T-helper 17 cell (primary cell): ENCODE data around the gene GAPDHS. TPM values are rescaled to one million over a fixed set of nuclear protein-coding genes. Genes with fewer than 3 reads are reported as not detected.

Experiments used
- ATAC-seq: fragments of 150-1000 bp; cut with Tn5 transposase; 2 replicates; pipeline ENCODE4 v1.10.0; 2021; ENCODE audit warnings: mild to moderate bottlenecking, moderate library complexity
- DNase-seq, 3 donors: peaks; one replicate each; pipeline versions ENCODE4 v3.0.0 to v3.0.0-alpha.2; 2020 to 2021
- H3K9me3 ChIP-seq: one replicate; pipeline ENCODE4 v1.7.0; 2013; ENCODE audit warnings: low read length, mild to moderate bottlenecking; ENCODE audit not compliant: control insufficient read depth, poor library complexity, severe bottlenecking
- H3K27ac Mint-ChIP-seq: one replicate; pipeline ENCODE4 v1.8.0; 2022; ENCODE audit warnings: mild to moderate bottlenecking, moderate library complexity, mixed read lengths
- H3K27me3 Mint-ChIP-seq: one replicate; pipeline ENCODE4 v1.8.0; 2022; ENCODE audit warnings: mixed read lengths
- H3K36me3 Mint-ChIP-seq: one replicate; pipeline ENCODE4 v1.8.0; 2022; ENCODE audit warnings: low read depth, mixed read lengths
- H3K4me1 Mint-ChIP-seq: one replicate; pipeline ENCODE4 v1.8.0; 2022; ENCODE audit warnings: mild to moderate bottlenecking, mixed read lengths
- H3K4me3 Mint-ChIP-seq: one replicate; pipeline ENCODE4 v1.8.0; 2022; ENCODE audit warnings: mild to moderate bottlenecking, moderate library complexity, mixed read lengths
- total RNA-seq, 4 donors: library from RNA in 2 of 4; stranded (reverse) in 2 of 4; gene quantifications; one replicate each; pipeline ENCODE4 v1.2.3 and lab custom pipeline; 2022 to 2026

GAPDHS gene
- total RNA-seq, 2 donors from 2014 or later, result not detected

- H3K4me3 Mint-ChIP-seq, result no peak overlapping the region
- peaks cover 3% of the 10 kb centered on the region for H3K36me3 Mint-ChIP-seq
- H3K4me1 Mint-ChIP-seq, result peaks cover 28% of the 10 kb centered on the region
- H3K27me3 Mint-ChIP-seq, result no peaks in the 10 kb centered on the region
- ATAC-seq, result no peak
- H3K9me3 ChIP-seq, result no peaks in the 10 kb centered on the region
- DNase-seq, result no peak
- no peak overlapping the region for H3K27ac Mint-ChIP-seq
These were observed 16.7 kb downstream of the GAPDHS start for GRCh38 chr19:35549879-35550523.

- peaks cover 3% of the 10 kb centered on the region for H3K36me3 Mint-ChIP-seq
- no peak overlapping the region for H3K4me3 Mint-ChIP-seq
- peaks cover 25% of the 10 kb centered on the region for H3K4me1 Mint-ChIP-seq
- DNase-seq (no peak), ATAC-seq (no peak)
- H3K9me3 ChIP-seq, result no peaks in the 10 kb centered on the region
- peak overlapping the region; percentile 21 for H3K27ac Mint-ChIP-seq
- H3K27me3 Mint-ChIP-seq, result no peaks in the 10 kb centered on the region
These were observed 18.0 kb downstream of the GAPDHS start for GRCh38 chr19:35551091-35551810.

GRCh38 chr19:35552534-35553384 is 19.5 kb downstream of the GAPDHS start:
- H3K4me3 Mint-ChIP-seq, result peak overlapping the region; percentile 31
- no peak for DNase-seq

DNA sequence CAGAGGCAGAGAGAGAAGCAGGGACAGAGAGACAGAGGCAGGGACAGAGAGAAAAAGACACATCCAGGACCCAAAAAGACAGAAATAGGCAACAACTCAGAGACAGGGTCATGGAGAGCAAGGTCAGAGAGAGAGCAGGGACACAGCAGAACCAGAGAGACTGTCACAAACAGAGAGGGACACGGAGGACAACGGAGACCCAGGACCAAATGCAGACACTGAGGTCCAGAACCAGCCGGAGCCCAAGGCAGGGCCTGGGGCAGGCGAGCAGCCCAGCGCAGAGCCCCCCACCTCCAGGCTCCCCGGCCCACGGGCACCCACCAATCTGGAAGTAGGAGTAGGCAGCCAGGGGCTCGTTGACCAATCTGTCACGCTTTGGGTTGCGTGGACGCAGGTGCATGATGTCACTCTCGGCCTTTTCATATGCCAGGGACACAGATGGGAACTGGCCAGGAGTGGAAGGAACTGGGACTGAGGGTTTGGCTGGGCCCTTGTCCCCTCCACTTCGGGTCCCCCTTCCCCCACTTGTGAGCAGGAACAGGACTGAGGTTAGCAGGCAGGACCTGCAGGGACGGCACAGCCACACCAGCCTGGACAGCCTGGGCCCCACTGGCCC is 20.2 kb downstream of the GAPDHS start:
- Mint-ChIP-seq H3K4me3 (peak overlapping the region; percentile 31), H3K36me3 (peaks cover 6% of the 10 kb centered on the region), H3K27me3 (no peaks in the 10 kb centered on the region), H3K4me1 (peaks cover 20% of the 10 kb centered on the region), H3K27ac (peak overlapping the region; percentile 62)
- no peak for ATAC-seq
- H3K9me3 ChIP-seq, result no peaks in the 10 kb centered on the region
- DNase-seq, result no peak

More at GRCh38 chr19:35552534-35553384, 19.5 kb downstream of the GAPDHS start:
- H3K36me3 Mint-ChIP-seq, result peaks cover 4% of the 10 kb centered on the region
- H3K4me1 Mint-ChIP-seq, result peaks cover 20% of the 10 kb centered on the region
- no peak for ATAC-seq
- H3K27ac Mint-ChIP-seq, result peak overlapping the region; percentile 62
- H3K9me3 ChIP-seq, result no peaks in the 10 kb centered on the region
- no peaks in the 10 kb centered on the region for H3K27me3 Mint-ChIP-seq

DNA sequence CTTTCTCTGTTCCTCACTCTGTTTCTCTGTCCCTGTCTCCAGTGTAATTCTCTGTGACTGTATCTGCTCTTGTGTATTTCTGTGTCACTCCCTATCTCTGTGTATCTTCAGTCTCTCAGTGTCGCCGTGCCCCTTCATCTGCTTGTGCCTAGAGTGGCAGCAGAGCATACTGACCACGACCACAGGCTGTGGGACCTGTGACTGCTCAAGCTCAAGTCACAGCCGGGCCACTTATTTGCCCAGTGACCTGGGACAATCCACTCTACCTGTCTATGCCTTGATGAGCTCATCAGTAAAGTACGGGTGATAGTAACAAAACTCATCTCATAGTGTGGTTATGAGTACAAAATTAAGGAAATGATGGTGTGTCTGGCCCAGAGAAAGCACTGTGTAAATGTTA is 20.8 kb downstream of the GAPDHS start:
- no peaks in the 10 kb centered on the region for H3K27me3 Mint-ChIP-seq
- ATAC-seq, result no peak
- no peak for DNase-seq
- no peaks in the 10 kb centered on the region for H3K9me3 ChIP-seq
- H3K27ac Mint-ChIP-seq, result no peak overlapping the region
- peaks cover 5% of the 10 kb centered on the region for H3K36me3 Mint-ChIP-seq
- peaks cover 16% of the 10 kb centered on the region for H3K4me1 Mint-ChIP-seq
- no peak overlapping the region for H3K4me3 Mint-ChIP-seq

GRCh38 chr19:35555301-35556005 is 22.2 kb downstream of the GAPDHS start:
- DNase-seq (no peak), ATAC-seq (no peak)
- H3K36me3 Mint-ChIP-seq, result peaks cover 2% of the 10 kb centered on the region
- peaks cover 13% of the 10 kb centered on the region for H3K27me3 Mint-ChIP-seq
- H3K4me1 Mint-ChIP-seq, result peaks cover 15% of the 10 kb centered on the region
- no peaks in the 10 kb centered on the region for H3K9me3 ChIP-seq
- H3K27ac Mint-ChIP-seq, result no peak overlapping the region
- H3K4me3 Mint-ChIP-seq, result peak overlapping the region; percentile 47

DNA sequence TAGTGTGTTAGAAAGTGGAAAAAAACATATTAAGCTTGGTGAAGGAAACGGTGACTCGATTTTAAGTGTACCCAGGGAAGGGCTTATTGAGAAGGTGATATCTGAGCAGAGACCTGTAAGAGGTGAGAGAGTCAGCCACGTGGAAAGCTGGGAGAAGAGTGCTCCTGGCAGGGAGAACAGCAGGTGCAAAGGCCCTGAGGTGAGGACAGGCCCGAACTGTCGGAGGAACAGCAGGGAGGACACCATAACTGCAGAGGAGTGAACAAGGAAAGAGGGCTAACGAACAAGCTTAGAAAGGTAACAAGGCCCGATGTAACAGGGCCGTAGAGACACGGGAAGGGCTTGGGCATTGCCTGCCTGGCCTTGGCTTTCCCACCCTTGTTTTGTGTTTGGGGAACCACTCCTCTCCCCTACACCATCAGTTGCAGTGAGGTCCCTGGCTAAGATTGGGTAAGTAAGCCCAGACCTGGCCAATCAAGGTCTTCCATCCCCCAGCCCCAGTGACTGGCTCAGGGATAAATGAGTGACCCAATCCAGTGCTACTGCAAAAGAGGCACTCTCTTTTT is 22.9 kb downstream of the GAPDHS start:
- H3K4me3 Mint-ChIP-seq, result peak overlapping the region; percentile 47
- no peaks in the 10 kb centered on the region for H3K9me3 ChIP-seq
- no peak overlapping the region for H3K27ac Mint-ChIP-seq
- H3K36me3 Mint-ChIP-seq, result peaks cover 5% of the 10 kb centered on the region
- peaks cover 19% of the 10 kb centered on the region for H3K27me3 Mint-ChIP-seq
- ATAC-seq (no peak), DNase-seq (no peak)
- peaks cover 15% of the 10 kb centered on the region for H3K4me1 Mint-ChIP-seq

- peaks cover 20% of the 10 kb centered on the region for H3K4me1 Mint-ChIP-seq
- DNase-seq, result no peak
- peaks cover 8% of the 10 kb centered on the region for H3K36me3 Mint-ChIP-seq
- no peak for ATAC-seq
- H3K27ac Mint-ChIP-seq, result peak overlapping the region; percentile 27
- H3K9me3 ChIP-seq, result no peaks in the 10 kb centered on the region
- H3K27me3 Mint-ChIP-seq, result peaks cover 28% of the 10 kb centered on the region
- H3K4me3 Mint-ChIP-seq, result peak overlapping the region; percentile 79
These were observed 23.7 kb downstream of the GAPDHS start for GRCh38 chr19:35556846-35557538.

DNA sequence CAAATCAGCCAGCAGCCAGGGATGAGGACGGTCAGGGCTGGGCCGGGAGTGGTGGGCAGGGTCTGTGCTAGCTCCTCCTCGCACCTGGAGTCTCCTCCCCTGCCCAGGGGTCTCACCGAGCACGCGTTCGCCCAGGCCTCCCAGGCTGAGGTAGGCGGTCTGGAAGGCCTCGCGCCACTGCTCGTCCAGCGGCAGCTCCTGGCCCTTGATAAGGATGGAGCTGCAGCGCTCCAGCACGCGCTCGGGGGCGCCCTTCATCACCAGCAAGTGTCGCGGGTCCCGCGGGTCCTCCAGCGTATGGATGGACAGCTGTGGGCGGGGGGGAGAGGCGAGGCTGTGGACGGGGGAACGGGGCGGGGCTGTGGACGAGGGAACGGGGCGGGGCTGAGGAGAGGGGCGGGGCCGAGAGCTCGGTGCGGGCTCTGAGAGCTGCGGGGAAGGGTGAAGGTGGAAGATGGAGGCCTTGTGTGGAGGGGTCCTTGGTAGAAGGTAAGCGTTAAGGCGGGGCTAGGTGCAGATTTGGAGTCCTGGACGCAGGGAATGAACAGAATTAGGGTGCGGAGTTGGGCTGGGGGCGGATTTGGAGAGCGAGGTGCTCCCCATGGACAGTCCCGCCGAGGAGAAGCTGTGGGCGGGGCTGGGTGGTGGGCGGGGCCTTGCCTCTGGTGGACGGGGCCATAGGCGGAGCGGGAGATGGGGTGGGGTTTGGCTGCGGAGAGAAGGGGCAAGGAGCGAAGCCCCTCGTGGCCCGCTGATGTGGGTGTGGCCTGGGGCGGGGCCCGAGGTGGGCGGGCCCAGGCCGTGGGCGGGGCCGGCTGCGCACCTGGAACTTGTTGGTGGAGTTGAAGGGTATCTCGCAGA is 24.5 kb downstream of the GAPDHS start:
- peaks cover 36% of the 10 kb centered on the region for H3K27me3 Mint-ChIP-seq
- H3K27ac Mint-ChIP-seq, result no peak overlapping the region
- ATAC-seq (peak; percentile 73), DNase-seq (peak; percentile 25 to 43 (median 40))
- H3K9me3 ChIP-seq, result no peaks in the 10 kb centered on the region
- peaks cover 13% of the 10 kb centered on the region for H3K36me3 Mint-ChIP-seq
- H3K4me3 Mint-ChIP-seq, result peak overlapping the region; percentile 79
- peaks cover 22% of the 10 kb centered on the region for H3K4me1 Mint-ChIP-seq

DNA sequence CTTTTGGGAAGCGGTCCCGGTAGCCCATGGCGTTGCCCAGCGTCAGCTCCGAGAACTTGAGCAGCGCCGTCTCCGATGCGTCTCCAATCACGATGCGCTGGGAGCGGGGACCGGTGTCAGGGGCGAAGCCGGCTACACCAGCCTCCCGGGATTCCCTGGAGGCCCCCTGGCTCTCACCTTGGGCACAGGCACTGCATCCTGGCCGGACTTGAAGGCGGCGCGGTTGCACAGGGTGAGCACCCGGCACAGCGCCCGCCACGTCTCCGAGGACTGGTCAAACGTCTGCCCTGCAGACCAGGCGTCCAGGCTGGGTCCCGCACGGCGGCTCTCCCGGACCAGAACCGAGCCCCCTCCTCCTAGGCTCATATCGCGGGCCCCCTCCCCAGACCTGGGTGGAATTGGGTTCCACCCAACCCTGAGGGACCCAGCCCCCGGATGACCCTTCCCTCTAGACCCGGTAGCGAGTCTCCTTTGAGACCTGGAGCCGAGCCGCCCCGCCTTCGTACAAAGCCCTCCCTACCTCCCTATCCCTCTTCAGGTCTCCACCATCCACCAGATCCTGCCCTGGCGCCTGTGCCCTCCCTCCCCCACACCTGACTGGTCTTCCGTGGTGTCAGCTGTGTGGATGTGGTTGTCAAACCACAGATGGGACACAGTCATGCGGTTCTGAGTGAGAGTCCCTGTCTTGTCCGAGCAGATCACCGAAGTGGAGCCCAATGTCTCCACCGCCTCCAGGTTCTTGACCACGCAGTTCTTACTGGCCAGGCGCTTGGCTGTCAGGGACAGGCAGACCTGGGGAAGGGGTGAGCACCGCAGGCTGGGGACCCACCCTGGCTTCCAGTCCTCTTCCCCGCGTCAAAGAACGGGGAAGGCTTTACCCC is 25.4 kb downstream of the GAPDHS start:
- Mint-ChIP-seq H3K4me1 (peaks cover 19% of the 10 kb centered on the region), H3K27ac (no peak overlapping the region), H3K36me3 (peaks cover 13% of the 10 kb centered on the region), H3K4me3 (peak overlapping the region; percentile 7), H3K27me3 (peaks cover 39% of the 10 kb centered on the region)
- no peaks in the 10 kb centered on the region for H3K9me3 ChIP-seq
- ATAC-seq, result no peak
- no peak for DNase-seq
